Nephron progenitor cell (in vitro differentiated cells): ENCODE data around the gene NR3C2.
A peak's percentile ranks its signal among the peaks of the same experiment; 100 is the strongest.

ENCODE experiments used
- DNase-seq: peaks from one replicate; pipeline ENCODE4 v3.0.0; 2021
- H3K27ac Mint-ChIP-seq: 2 replicates; pipeline ENCODE4 v1.8.0; 2021; ENCODE audit warnings: mild to moderate bottlenecking, moderate library complexity, mixed read lengths
- H3K27me3 Mint-ChIP-seq: 2 replicates; pipeline ENCODE4 v1.8.0; 2021; ENCODE audit warnings: mild to moderate bottlenecking, low read depth, mixed read lengths; ENCODE audit not compliant: poor library complexity
- H3K36me3 Mint-ChIP-seq: 2 replicates; pipeline ENCODE4 v1.8.0; 2021; ENCODE audit warnings: low read depth, mixed read lengths
- H3K4me1 Mint-ChIP-seq: 2 replicates; pipeline ENCODE4 v1.8.0; 2021; ENCODE audit warnings: mixed read lengths
- H3K4me3 Mint-ChIP-seq: 2 replicates; pipeline ENCODE4 v1.8.0; 2021; ENCODE audit warnings: mild to moderate bottlenecking, moderate library complexity, mixed read lengths
- H3K9me3 Mint-ChIP-seq: 2 replicates; pipeline ENCODE4 v1.8.0; 2021; ENCODE audit warnings: mild to moderate bottlenecking, moderate library complexity, mixed read lengths
- TF ChIP-seq, protein P1 (sequence below): fragments of 200-600 bp; sonication (generic); IDR thresholded peaks from 2 replicates; pipeline ENCODE4 v1.5.0; 2021; ENCODE audit warnings: antibody characterized with exemption

NR3C2 gene

DNA sequence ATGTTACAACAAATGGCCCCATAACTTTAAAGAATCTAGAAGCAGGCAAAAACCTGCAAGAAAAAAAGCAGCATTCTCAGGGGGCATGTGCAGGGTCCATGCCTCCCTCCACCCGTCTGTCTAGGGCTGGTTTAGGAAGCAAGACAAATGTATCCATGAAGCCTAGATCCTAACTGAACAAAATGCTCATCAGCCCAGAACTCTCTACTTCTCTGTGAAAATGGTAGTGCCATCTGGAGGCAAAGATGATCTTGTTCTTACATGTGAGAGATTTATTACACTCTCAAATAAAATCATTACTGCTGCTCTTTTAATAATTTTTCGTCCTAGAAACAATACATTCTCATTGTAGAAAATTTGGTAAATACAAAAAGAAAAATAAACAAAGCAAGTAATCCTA, 26.7 kb downstream of the NR3C2 start:
- H3K27ac Mint-ChIP-seq: peak overlapping the region; percentile 81
- H3K27me3 Mint-ChIP-seq: peaks cover 7% of the 10 kb centered on the region
- peaks cover 10% of the 10 kb centered on the region for H3K4me1 Mint-ChIP-seq
- H3K9me3 Mint-ChIP-seq: no peaks in the 10 kb centered on the region
- no peak overlapping the region for H3K4me3 Mint-ChIP-seq
- no peak for DNase-seq
- TF ChIP-seq, protein P1, sequence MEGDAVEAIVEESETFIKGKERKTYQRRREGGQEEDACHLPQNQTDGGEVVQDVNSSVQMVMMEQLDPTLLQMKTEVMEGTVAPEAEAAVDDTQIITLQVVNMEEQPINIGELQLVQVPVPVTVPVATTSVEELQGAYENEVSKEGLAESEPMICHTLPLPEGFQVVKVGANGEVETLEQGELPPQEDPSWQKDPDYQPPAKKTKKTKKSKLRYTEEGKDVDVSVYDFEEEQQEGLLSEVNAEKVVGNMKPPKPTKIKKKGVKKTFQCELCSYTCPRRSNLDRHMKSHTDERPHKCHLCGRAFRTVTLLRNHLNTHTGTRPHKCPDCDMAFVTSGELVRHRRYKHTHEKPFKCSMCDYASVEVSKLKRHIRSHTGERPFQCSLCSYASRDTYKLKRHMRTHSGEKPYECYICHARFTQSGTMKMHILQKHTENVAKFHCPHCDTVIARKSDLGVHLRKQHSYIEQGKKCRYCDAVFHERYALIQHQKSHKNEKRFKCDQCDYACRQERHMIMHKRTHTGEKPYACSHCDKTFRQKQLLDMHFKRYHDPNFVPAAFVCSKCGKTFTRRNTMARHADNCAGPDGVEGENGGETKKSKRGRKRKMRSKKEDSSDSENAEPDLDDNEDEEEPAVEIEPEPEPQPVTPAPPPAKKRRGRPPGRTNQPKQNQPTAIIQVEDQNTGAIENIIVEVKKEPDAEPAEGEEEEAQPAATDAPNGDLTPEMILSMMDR: no peak
- no peaks in the 10 kb centered on the region for H3K36me3 Mint-ChIP-seq

DNA sequence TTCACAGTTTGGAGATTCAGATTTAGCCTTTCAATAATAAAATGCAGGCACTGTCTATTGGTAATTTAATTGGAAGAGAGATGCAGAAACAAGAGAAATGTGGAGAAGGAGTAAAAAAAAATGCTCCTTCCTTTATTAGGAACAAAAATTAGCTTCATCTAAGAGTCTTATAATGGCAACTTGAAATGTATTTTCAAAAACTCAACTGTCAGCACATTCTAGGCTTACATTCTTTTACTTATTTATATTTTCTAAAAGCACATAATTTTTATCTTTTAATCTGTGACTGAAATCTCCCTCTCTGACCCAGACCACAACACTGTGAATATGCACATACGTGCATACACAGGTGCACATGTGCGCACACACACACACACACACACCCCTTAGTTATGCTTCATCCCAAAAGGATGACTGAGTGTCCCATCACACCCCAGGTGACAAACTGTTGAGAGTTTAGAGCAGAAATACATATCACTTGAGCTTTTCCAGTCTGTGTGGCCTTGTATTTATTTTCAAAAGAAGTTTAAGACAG, 29.7 kb downstream of the NR3C2 start:
- peaks cover 7% of the 10 kb centered on the region for H3K27me3 Mint-ChIP-seq
- no peaks in the 10 kb centered on the region for H3K9me3 Mint-ChIP-seq
- H3K4me3 Mint-ChIP-seq: no peak overlapping the region
- H3K27ac Mint-ChIP-seq: no peak overlapping the region
- TF ChIP-seq, protein P1: no peak
- peaks cover 10% of the 10 kb centered on the region for H3K4me1 Mint-ChIP-seq
- H3K36me3 Mint-ChIP-seq: no peaks in the 10 kb centered on the region
- DNase-seq: no peak

DNA sequence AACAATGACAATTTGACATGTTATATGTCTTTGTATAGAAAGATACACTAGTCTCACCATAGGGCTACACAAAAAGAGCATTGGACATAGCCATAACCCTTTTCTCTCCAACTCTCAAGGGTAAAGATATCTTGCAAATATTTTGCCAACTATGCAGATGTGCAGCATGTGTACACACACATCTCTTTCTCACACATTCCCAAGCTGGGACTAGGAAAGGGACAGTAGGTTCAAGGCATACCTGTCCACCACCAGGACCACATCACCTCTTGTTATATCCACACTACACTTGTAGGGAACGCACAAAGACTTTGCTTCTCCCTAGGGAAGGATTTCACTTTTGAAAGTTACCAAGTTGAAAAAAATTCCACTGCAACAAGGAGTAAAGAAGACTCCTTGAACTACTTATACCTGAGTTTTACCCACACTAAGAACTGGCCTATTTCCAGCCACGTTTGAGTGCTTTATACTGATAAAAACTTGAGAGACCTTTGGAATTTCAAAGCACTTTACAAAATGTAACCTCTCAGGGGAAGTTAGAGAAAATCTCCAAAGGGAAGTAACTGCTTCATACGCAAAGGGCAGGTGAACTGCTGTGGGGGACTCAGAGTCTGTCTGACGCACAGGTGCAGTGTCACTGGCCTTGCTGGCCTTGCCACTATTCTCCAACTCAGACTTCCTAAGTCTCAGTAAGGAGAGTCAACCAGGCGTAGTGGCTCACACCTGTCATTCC, 36.9 kb downstream of the NR3C2 start:
- DNase-seq: no peak
- H3K4me1 Mint-ChIP-seq: no peaks in the 10 kb centered on the region
- TF ChIP-seq, protein P1: no peak
- H3K27me3 Mint-ChIP-seq: no peaks in the 10 kb centered on the region
- H3K27ac Mint-ChIP-seq: peak overlapping the region; percentile 72
- H3K4me3 Mint-ChIP-seq: no peak overlapping the region
- H3K9me3 Mint-ChIP-seq: no peaks in the 10 kb centered on the region
- H3K36me3 Mint-ChIP-seq: no peaks in the 10 kb centered on the region

DNA sequence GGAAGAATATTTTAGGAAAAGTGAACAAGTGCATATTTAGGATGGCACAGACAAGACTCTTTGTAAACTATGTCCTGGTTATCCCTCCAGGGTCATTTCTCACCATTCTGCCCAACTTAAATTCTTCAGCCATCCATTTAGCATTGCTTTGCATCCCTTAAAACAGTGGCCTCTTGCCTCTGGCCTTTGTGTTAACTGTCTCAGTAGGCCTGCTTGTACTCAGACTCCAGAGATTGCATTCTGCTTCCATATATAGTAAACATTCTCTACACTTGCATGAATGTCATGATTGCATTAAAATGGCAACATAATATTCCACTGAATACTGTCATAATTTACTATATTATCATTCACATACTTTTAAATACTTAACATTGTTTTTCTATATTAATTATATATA, 43.2 kb downstream of the NR3C2 start:
- H3K27ac Mint-ChIP-seq: no peak overlapping the region
- no peak for DNase-seq
- no peaks in the 10 kb centered on the region for H3K9me3 Mint-ChIP-seq
- H3K4me3 Mint-ChIP-seq: no peak overlapping the region
- H3K4me1 Mint-ChIP-seq: peaks cover 4% of the 10 kb centered on the region
- H3K27me3 Mint-ChIP-seq: no peaks in the 10 kb centered on the region
- H3K36me3 Mint-ChIP-seq: no peaks in the 10 kb centered on the region
- TF ChIP-seq, protein P1: no peak

DNA sequence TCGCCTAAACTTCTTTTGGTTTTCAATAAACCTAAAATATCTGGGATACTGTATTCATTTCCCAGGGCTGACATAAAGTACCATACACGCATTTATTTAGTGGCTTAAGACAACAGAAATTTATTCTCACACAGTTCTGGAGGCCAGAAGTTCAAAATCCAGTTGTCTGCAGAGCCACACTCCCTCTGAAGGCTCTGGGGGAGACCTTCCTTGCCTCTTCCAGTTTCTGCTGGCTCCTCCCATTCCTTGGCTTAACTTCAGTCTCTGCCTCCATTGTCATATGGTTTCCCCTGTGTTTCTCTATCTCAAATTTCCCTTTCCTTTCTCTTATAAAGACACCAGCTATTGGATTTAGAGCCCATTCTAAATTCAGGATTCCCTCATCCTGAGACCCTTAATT, 44.4 kb downstream of the NR3C2 start:
- TF ChIP-seq, protein P1: no peak
- H3K9me3 Mint-ChIP-seq: no peaks in the 10 kb centered on the region
- DNase-seq: no peak
- no peaks in the 10 kb centered on the region for H3K36me3 Mint-ChIP-seq
- peaks cover 4% of the 10 kb centered on the region for H3K4me1 Mint-ChIP-seq
- H3K27ac Mint-ChIP-seq: no peak overlapping the region
- H3K4me3 Mint-ChIP-seq: no peak overlapping the region
- H3K27me3 Mint-ChIP-seq: no peaks in the 10 kb centered on the region
